ENCODE results near the gene TELO2.
A peak's percentile ranks its signal among the peaks of the same experiment; 100 is the strongest.

The TELO2 gene

GRCh38 chr16:1469693-1470201 is 23.4 kb upstream of the TELO2 start:
- no peak overlapping the region for H3K4me3 ChIP-seq (ENCODE audit: low read depth, low read length)
- TF ChIP-seq CTCF (IDR thresholded peaks at IDR 0.05; ENCODE audit: control insufficient read depth, extremely low read depth, insufficient read depth) = no peak
- DNase-seq (ENCODE audit: low read depth) = no peak

- DNase-seq (ENCODE audit: low read depth) = no peak
- no peak overlapping the region for H3K4me3 ChIP-seq (ENCODE audit: low read depth, low read length)
- no peak for TF ChIP-seq CTCF (IDR thresholded peaks at IDR 0.05; ENCODE audit: control insufficient read depth, extremely low read depth, insufficient read depth)
Measured at GRCh38 chr16:1470481-1471251, 22.5 kb upstream of the TELO2 start.

- DNase-seq (ENCODE audit: low read depth) = no peak
- no peak for TF ChIP-seq CTCF (IDR thresholded peaks at IDR 0.05; ENCODE audit: control insufficient read depth, extremely low read depth, insufficient read depth)
- H3K4me3 ChIP-seq (ENCODE audit: low read depth, low read length) = no peak overlapping the region
Measured at GRCh38 chr16:1471569-1472194, 21.5 kb upstream of the TELO2 start.

GRCh38 chr16:1472974-1473373 is 20.2 kb upstream of the TELO2 start:
- TF ChIP-seq CTCF (IDR thresholded peaks at IDR 0.05; ENCODE audit: control insufficient read depth, extremely low read depth, insufficient read depth) = no peak
- H3K4me3 ChIP-seq (ENCODE audit: low read depth, low read length) = no peak overlapping the region
- DNase-seq (ENCODE audit: low read depth) = no peak

GRCh38 chr16:1474082-1474795 is 18.9 kb upstream of the TELO2 start:
- no peak for TF ChIP-seq CTCF (IDR thresholded peaks at IDR 0.05; ENCODE audit: control insufficient read depth, extremely low read depth, insufficient read depth)
- H3K4me3 ChIP-seq (ENCODE audit: low read depth, low read length) = peak overlapping the region; percentile 89
- DNase-seq (ENCODE audit: low read depth) = no peak

- H3K4me3 ChIP-seq (ENCODE audit: low read depth, low read length) = peak within 1 kb of the TSS; percentile 89
- no peak for TF ChIP-seq CTCF (IDR thresholded peaks at IDR 0.05; ENCODE audit: control insufficient read depth, extremely low read depth, insufficient read depth)
- peak; percentile 50 for DNase-seq (ENCODE audit: low read depth)
Measured at GRCh38 chr16:1474796-1475551, 18.2 kb upstream of the TELO2 start, which contains the start of gene CLCN7. CLCN7 (minus strand) TSS chr16:1475028; CDS start chr16:1474974, 54 bp downstream.

All from LNCaP clone FGC (cell line).